ENCODE measurements around the gene TP53AIP1.

The TP53AIP1 gene

GRCh38 chr11:128892866-128893565, 49.7 kb downstream of the TP53AIP1 start:
- in situ Hi-C loops (cut with HindIII; ENCODE audit: low sequenced_read_pairs), result loop anchor here (5.0 to 25.0 kb wide), 2 partner anchors 44 to 469 kb away; no protein-coding TSS in a partner anchor

- in situ Hi-C loops (cut with HindIII; ENCODE audit: low sequenced_read_pairs), result loop anchor here (5.0 to 25.0 kb wide), 2 partner anchors 45 to 470 kb away; no protein-coding TSS in a partner anchor
Measured at GRCh38 chr11:128891913-128892398, 50.7 kb downstream of the TP53AIP1 start.

- in situ Hi-C loops (cut with HindIII; ENCODE audit: low sequenced_read_pairs), result loop anchor here (5.0 to 25.0 kb wide), 2 partner anchors 47 to 472 kb away; no protein-coding TSS in a partner anchor
Measured at GRCh38 chr11:128890543-128891368, 51.9 kb downstream of the TP53AIP1 start, which contains the start of gene KCNJ5. TSS of gene KCNJ5 (plus strand) at chr11:128891356. CDS start at chr11:128911274, 19,918 bp downstream.

GRCh38 chr11:128890216-128890542, 52.5 kb downstream of the TP53AIP1 start:
- in situ Hi-C loops (cut with HindIII; ENCODE audit: low sequenced_read_pairs), result loop anchor here (5.0 to 25.0 kb wide), 2 partner anchors 47 to 472 kb away; no protein-coding TSS in a partner anchor

- in situ Hi-C loops (cut with HindIII; ENCODE audit: low sequenced_read_pairs), result loop anchor here (5.0 to 25.0 kb wide), 2 partner anchors 48 to 473 kb away; no protein-coding TSS in a partner anchor
Measured at GRCh38 chr11:128889657-128890213, 52.9 kb downstream of the TP53AIP1 start.

GRCh38 chr11:128888034-128888985, 54.4 kb downstream of the TP53AIP1 start:
- in situ Hi-C loops (cut with HindIII; ENCODE audit: low sequenced_read_pairs), result loop anchor here (25.0 kb wide), 1 partner anchor 474 kb away; no protein-coding TSS in a partner anchor

- in situ Hi-C loops (cut with HindIII; ENCODE audit: low sequenced_read_pairs), result loop anchor here (25.0 kb wide), 1 partner anchor 476 kb away; no protein-coding TSS in a partner anchor
Measured at GRCh38 chr11:128886406-128887124, 56.1 kb downstream of the TP53AIP1 start.

Measured in DLD1 (cell line).